Keratinocyte (primary cell): ENCODE measurements around the gene POLE. TPM values are rescaled to one million over a fixed set of nuclear protein-coding genes. Genes with fewer than 3 reads are reported as not detected.

Source experiments
- DNase-seq: peaks from one replicate; pipeline ENCODE4 v3.0.0-alpha.2; 2011; ENCODE audit warnings: low read depth, missing footprints, low spot score
- FAIRE-seq: peaks from 2 replicates; lab custom pipeline; 2011; peaks lifted over from hg19 to GRCh38; lab: Jason Lieb, UNC
- H2AFZ ChIP-seq: 2 replicates; pipeline ENCODE4 v1.6.0; 2012; ENCODE audit warnings: low read length, control low read depth, inconsistent platforms; ENCODE audit not compliant: control insufficient read depth
- H3K27ac ChIP-seq: 2 replicates; pipeline ENCODE4 v1.5.1; 2011; ENCODE audit warnings: low read length; ENCODE audit not compliant: control insufficient read depth, insufficient read depth
- H3K27me3 ChIP-seq: 3 replicates; pipeline ENCODE4 v1.6.0; 2011; ENCODE audit warnings: low read length; ENCODE audit not compliant: control insufficient read depth, insufficient read depth; ENCODE audit errors: extremely low read depth
- H3K36me3 ChIP-seq, 2 experiments: 2 replicates in 1 of 2; 3 replicates in 1 of 2; pipeline ENCODE4 v1.5.1; 2011; ENCODE audit warnings: low read length in 2 of 2, mild to moderate bottlenecking in 1 of 2; ENCODE audit not compliant: control insufficient read depth in 2 of 2, insufficient read depth in 2 of 2; ENCODE audit errors: extremely low read depth in 1 of 2
- H3K4me1 ChIP-seq: 3 replicates; pipeline ENCODE4 v1.5.1; 2011; ENCODE audit warnings: low read length; ENCODE audit not compliant: control insufficient read depth, insufficient read depth; ENCODE audit errors: extremely low read depth
- H3K4me2 ChIP-seq: 3 replicates; pipeline ENCODE4 v1.6.0; 2011; ENCODE audit warnings: low read depth, low read length; ENCODE audit not compliant: control insufficient read depth, insufficient read depth; ENCODE audit errors: extremely low read depth
- H3K4me3 ChIP-seq, 3 experiments: fragments of 200-600 bp in 1 of 3; sonication (generic) in 1 of 3; 2 replicates in 2 of 3; 3 replicates in 1 of 3; pipeline ENCODE4 v1.5.1; 2011 to 2016; ENCODE audit warnings: low read length in 3 of 3, mild to moderate bottlenecking in 3 of 3, control low read depth in 2 of 3, inconsistent platforms in 1 of 3, low read depth in 1 of 3, mixed read lengths in 1 of 3, mixed run types in 1 of 3, moderate library complexity in 1 of 3; ENCODE audit not compliant: control insufficient read depth in 2 of 3, insufficient read depth in 2 of 3; ENCODE audit errors: extremely low read depth in 1 of 3
- H3K79me2 ChIP-seq: 2 replicates; pipeline ENCODE4 v1.6.0; 2012; ENCODE audit warnings: low read length; ENCODE audit not compliant: control insufficient read depth, insufficient read depth
- H3K9ac ChIP-seq: 3 replicates; pipeline ENCODE4 v1.6.0; 2011; ENCODE audit warnings: low read length; ENCODE audit not compliant: control insufficient read depth, insufficient read depth; ENCODE audit errors: extremely low read depth
- H3K9me1 ChIP-seq: 3 replicates; pipeline ENCODE4 v1.6.0; 2011; ENCODE audit warnings: low read length; ENCODE audit not compliant: control insufficient read depth, insufficient read depth; ENCODE audit errors: extremely low read depth
- H3K9me3 ChIP-seq: 2 replicates; pipeline ENCODE4 v1.5.1; 2012; ENCODE audit warnings: low read depth, low read length; ENCODE audit not compliant: control insufficient read depth
- H4K20me1 ChIP-seq: 3 replicates; pipeline ENCODE4 v1.6.0; 2011; ENCODE audit warnings: low read length; ENCODE audit not compliant: control insufficient read depth, insufficient read depth; ENCODE audit errors: extremely low read depth
- CTCF ChIP-seq, 3 experiments: IDR thresholded peaks in 1 of 3; conservative IDR thresholded peaks in 1 of 3; optimal IDR thresholded peaks in 1 of 3; 2 replicates in 2 of 3; 3 replicates in 1 of 3; pipeline versions ENCODE3 to v1.5.1; 2011; ENCODE audit warnings: low read length in 3 of 3, mild to moderate bottlenecking in 3 of 3, moderate library complexity in 2 of 3, control low read depth in 1 of 3, inconsistent platforms in 1 of 3; ENCODE audit not compliant: insufficient read depth in 2 of 3; ENCODE audit errors: extremely low read depth in 1 of 3
- EZH2 ChIP-seq: IDR thresholded peaks from one replicate; pipeline ENCODE4 v1.6.1; 2012; ENCODE audit warnings: inconsistent platforms, mild to moderate bottlenecking, low read length, moderate library complexity
- dilution Hi-C: fragments of 300-500 bp; cut with MboI; formaldehyde crosslinking; loops from one replicate; pipeline ENCODE4 v1.7.0; 2020; ENCODE audit warnings: low sequenced_read_pairs; ENCODE audit not compliant: extremely low pct_ligation_motif_present
- polyA plus RNA-seq, 5 experiments: library from polyadenylated mRNA; depleted of rRNA in 3 of 5; stranded (reverse) in 3 of 5; stranded (forward) in 1 of 5; unstranded in 1 of 5; fragments of >200 nt; gene quantifications; 1 replicate in 1 of 5; 2 replicates in 3 of 5; 3 replicates in 1 of 5; pipeline versions ENCODE4 v1.2.1 to v1.2.3, GENCODE V29; 2011 to 2012; ENCODE audit warnings: missing spikeins in 2 of 5, low read depth in 1 of 5, low replicate concordance in 1 of 5

Gene POLE
- polyA plus RNA-seq, 1 donor (not counting 4 experiments of a cell fraction or from before 2014, with no cell fraction given): 14.8 TPM

GRCh38 chr12:132730353-132730752, 43.2 kb upstream of the POLE start:
- H3K27ac ChIP-seq: no peak overlapping the region
- no peak for DNase-seq
- no peaks in the 10 kb centered on the region for H3K9me1 ChIP-seq
- no peaks in the 10 kb centered on the region for H3K9me3 ChIP-seq
- H2AFZ ChIP-seq: no peak overlapping the region
- H3K27me3 ChIP-seq: no peaks in the 10 kb centered on the region
- peaks cover 20% of the 10 kb centered on the region for H3K79me2 ChIP-seq
- TF ChIP-seq CTCF (optimal IDR thresholded peaks at IDR 0.05 in 1 of 3, IDR thresholded peaks at IDR 0.05 in 1 of 3, conservative IDR thresholded peaks at IDR 0.05 in 1 of 3; ENCODE audit: extremely low read depth in 1 of 3, insufficient read depth in 2 of 3, low read length in 3 of 3) (no peak), EZH2 (no peak)
- FAIRE-seq: no peak
- H3K4me3 ChIP-seq: no peak overlapping the region
- dilution Hi-C loops: no loop called here
- peaks cover 16% of the 10 kb centered on the region for H4K20me1 ChIP-seq
- no peaks in the 10 kb centered on the region for H3K4me1 ChIP-seq
- no peak overlapping the region for H3K4me2 ChIP-seq
- H3K36me3 ChIP-seq: peaks cover 50 to 65% of the 10 kb centered on the region in 2 experiments
- no peak overlapping the region for H3K9ac ChIP-seq

- Histone ChIP-seq H3K9me1 (no peaks in the 10 kb centered on the region), H3K79me2 (peaks cover 26% of the 10 kb centered on the region), H3K4me3 (no peak overlapping the region), H3K27ac (no peak overlapping the region), H3K4me1 (no peaks in the 10 kb centered on the region), H3K36me3 (peaks cover 49 to 67% of the 10 kb centered on the region in 2 experiments), H3K9ac (no peak overlapping the region), H3K9me3 (no peaks in the 10 kb centered on the region), H3K27me3 (no peaks in the 10 kb centered on the region), H4K20me1 (peaks cover 14% of the 10 kb centered on the region), H3K4me2 (no peak overlapping the region), H2AFZ (no peak overlapping the region)
- dilution Hi-C loops: no loop called here
- TF ChIP-seq CTCF (optimal IDR thresholded peaks at IDR 0.05 in 1 of 3, IDR thresholded peaks at IDR 0.05 in 1 of 3, conservative IDR thresholded peaks at IDR 0.05 in 1 of 3; ENCODE audit: extremely low read depth in 1 of 3, insufficient read depth in 2 of 3, low read length in 3 of 3) (no peak), EZH2 (no peak)
- FAIRE-seq (no peak), DNase-seq (no peak)
Measured at GRCh38 chr12:132729541-132730320, 42.6 kb upstream of the POLE start.
